Stimulated activated memory B cell treated with anti-CD40 and anti-IgM and Interleukin-4, amounts not matched to agents 10 μg/mL and 1 μg/mL and 100 μg/mL, for 72 hours (primary cell): ENCODE measurements around the gene AFG1L.
"Not testable (repeated sequence)": the region's sequence is repeated elsewhere in the genome, so short reads cannot be mapped to it uniquely, and the experiment has no call there.

Experiments
- ATAC-seq: fragments of 150-1000 bp; cut with Tn5 transposase; 2 replicates; pipeline ENCODE4 v1.10.0; 2021
- H3K27ac Mint-ChIP-seq: one replicate; pipeline ENCODE4 v1.8.0; 2022; ENCODE audit warnings: mild to moderate bottlenecking, mixed read lengths
- H3K27me3 Mint-ChIP-seq: one replicate; pipeline ENCODE4 v1.8.0; 2022; ENCODE audit warnings: mixed read lengths
- H3K36me3 Mint-ChIP-seq: one replicate; pipeline ENCODE4 v1.8.0; 2022; ENCODE audit warnings: mixed read lengths
- H3K4me1 Mint-ChIP-seq: one replicate; pipeline ENCODE4 v1.8.0; 2022; ENCODE audit warnings: mixed read lengths
- H3K4me3 Mint-ChIP-seq: one replicate; pipeline ENCODE4 v1.8.0; 2022; ENCODE audit warnings: mild to moderate bottlenecking, moderate library complexity, mixed read lengths
- H3K9me3 Mint-ChIP-seq: one replicate; pipeline ENCODE4 v1.8.0; 2022; ENCODE audit warnings: mixed read lengths

AFG1L gene

GRCh38 chr6:108359901-108360882 is 65.3 kb downstream of the AFG1L start:
- Mint-ChIP-seq H3K4me1 (peaks cover 12% of the 10 kb centered on the region), H3K27ac (peak overlapping the region; percentile 51), H3K36me3 (peaks cover 12% of the 10 kb centered on the region), H3K4me3 (no peak overlapping the region), H3K9me3 (no peaks in the 10 kb centered on the region), H3K27me3 (no peaks in the 10 kb centered on the region)
- no peak for ATAC-seq

GRCh38 chr6:108360919-108361311 is 66.1 kb downstream of the AFG1L start:
- H3K36me3 Mint-ChIP-seq, result peaks cover 12% of the 10 kb centered on the region
- ATAC-seq, result no peak
- H3K4me1 Mint-ChIP-seq, result peaks cover 12% of the 10 kb centered on the region
- H3K27me3 Mint-ChIP-seq, result no peaks in the 10 kb centered on the region
- H3K27ac Mint-ChIP-seq, result peak overlapping the region; percentile 51
- no peak overlapping the region for H3K4me3 Mint-ChIP-seq
- no peaks in the 10 kb centered on the region for H3K9me3 Mint-ChIP-seq

DNA sequence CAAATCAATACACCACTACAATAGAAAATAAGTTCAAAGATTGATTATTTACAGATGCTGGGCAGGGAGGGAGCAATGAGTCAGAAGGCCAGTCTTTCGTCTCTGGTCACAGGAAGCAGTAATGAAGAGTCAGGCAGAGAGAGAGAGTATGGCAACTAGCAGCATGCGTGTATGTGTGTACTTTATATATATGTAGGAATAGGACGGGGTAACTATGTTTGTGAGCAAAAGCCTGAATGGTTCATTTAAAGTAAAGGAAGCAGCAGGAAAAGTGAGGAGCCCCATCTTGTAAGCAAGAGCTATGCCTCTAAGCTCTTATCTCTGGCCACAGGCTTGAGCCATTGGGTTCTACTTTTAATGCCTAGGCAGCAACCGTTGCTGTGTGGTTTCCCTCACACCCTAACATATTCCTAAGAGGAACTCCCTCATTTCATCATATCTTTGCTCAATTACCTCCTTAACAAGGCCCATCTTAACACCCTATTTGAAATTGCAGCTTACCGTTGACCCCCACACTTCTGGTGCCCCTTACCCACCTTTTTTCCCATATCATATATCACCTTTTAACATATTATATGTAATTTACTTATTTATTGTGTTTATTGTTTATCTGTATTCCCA is 66.6 kb downstream of the AFG1L start:
- H3K36me3 Mint-ChIP-seq, result peaks cover 12% of the 10 kb centered on the region
- ATAC-seq, result no peak
- H3K4me1 Mint-ChIP-seq, result peaks cover 12% of the 10 kb centered on the region
- H3K9me3 Mint-ChIP-seq, result no peaks in the 10 kb centered on the region
- H3K27me3 Mint-ChIP-seq, result no peaks in the 10 kb centered on the region
- no peak overlapping the region for H3K4me3 Mint-ChIP-seq
- H3K27ac Mint-ChIP-seq, result no peak overlapping the region

GRCh38 chr6:108362455-108362854 is 67.6 kb downstream of the AFG1L start:
- Mint-ChIP-seq H3K4me1 (peaks cover 12% of the 10 kb centered on the region), H3K9me3 (no peaks in the 10 kb centered on the region), H3K27me3 (no peaks in the 10 kb centered on the region), H3K4me3 (no peak overlapping the region), H3K36me3 (peaks cover 4% of the 10 kb centered on the region), H3K27ac (no peak overlapping the region)
- ATAC-seq, result no peak

DNA sequence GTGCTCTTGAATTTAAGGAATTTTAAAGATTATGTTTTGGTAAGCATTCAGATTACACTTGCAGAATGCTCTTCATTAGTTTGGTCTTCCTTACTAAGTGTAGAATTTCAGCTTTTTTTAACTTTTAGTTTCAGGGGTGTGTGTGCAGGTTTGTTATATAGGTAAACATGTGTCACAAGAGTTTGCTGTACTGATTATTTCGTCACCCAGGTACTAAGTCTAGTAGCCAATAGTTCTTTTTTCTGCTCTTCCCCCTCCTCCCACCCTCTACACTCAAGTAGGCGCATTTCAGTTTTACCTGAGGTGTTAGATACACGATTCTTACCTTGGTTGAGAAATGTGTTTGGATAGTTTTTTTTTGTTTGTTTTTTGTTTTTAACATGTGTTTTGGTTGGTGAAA is 68.3 kb downstream of the AFG1L start:
- H3K4me3 Mint-ChIP-seq, result no peak overlapping the region
- H3K9me3 Mint-ChIP-seq, result no peaks in the 10 kb centered on the region
- H3K36me3 Mint-ChIP-seq, result no peaks in the 10 kb centered on the region
- H3K27ac Mint-ChIP-seq, result no peak overlapping the region
- H3K27me3 Mint-ChIP-seq, result no peaks in the 10 kb centered on the region
- H3K4me1 Mint-ChIP-seq, result peaks cover 12% of the 10 kb centered on the region
- no peak for ATAC-seq

DNA sequence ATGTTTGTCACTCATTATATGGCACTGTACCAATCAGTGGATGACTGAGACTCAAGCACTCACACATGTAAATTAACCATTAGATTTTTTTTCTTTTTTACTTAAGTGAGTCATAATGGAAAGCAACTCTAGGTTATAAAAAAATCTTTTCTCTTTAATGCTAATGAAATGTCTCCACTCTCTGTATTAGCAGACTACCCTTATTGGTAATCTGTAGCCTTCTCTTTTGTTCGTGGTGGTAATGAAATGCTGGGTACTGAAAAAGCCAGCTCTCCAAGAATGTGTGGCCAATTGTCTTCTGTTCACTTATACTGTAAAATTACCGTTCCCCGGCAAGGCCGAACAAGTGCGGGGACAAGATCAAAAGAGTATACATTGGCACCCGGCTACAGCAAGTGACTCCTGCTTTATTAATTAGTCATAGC is 69.0 kb downstream of the AFG1L start:
- no peak for ATAC-seq
- no peaks in the 10 kb centered on the region for H3K36me3 Mint-ChIP-seq
- H3K27ac Mint-ChIP-seq, result no peak overlapping the region
- H3K27me3 Mint-ChIP-seq, result no peaks in the 10 kb centered on the region
- H3K4me1 Mint-ChIP-seq, result peaks cover 18% of the 10 kb centered on the region
- H3K4me3 Mint-ChIP-seq, result no peak overlapping the region
- H3K9me3 Mint-ChIP-seq, result no peaks in the 10 kb centered on the region

GRCh38 chr6:108364470-108364869 is 69.6 kb downstream of the AFG1L start:
- H3K9me3 Mint-ChIP-seq, result no peaks in the 10 kb centered on the region
- no peak overlapping the region for H3K27ac Mint-ChIP-seq
- peaks cover 18% of the 10 kb centered on the region for H3K4me1 Mint-ChIP-seq
- H3K27me3 Mint-ChIP-seq, result no peaks in the 10 kb centered on the region
- no peaks in the 10 kb centered on the region for H3K36me3 Mint-ChIP-seq
- no peak for ATAC-seq
- no peak overlapping the region for H3K4me3 Mint-ChIP-seq

DNA sequence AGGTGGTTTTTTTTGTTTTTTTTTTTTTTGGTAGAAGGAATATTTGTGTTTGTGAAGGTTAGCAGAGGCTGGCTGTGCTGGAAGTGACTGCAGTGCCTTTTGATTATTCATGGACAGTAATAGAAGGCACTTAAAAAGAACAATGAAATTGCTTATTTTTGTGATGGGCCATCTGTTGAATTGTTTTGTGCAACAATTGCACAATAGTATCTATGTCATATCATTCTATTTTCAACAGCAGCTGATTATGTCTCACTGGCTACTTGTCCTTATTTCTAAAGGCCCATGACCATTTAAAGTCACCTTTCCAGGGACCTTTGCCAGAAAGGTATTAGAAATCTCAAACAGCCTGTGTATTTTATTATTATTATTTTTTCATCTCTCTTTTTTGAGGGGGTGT is 70.6 kb downstream of the AFG1L start:
- H3K9me3 Mint-ChIP-seq, result no peaks in the 10 kb centered on the region
- no peak overlapping the region for H3K4me3 Mint-ChIP-seq
- ATAC-seq, result no peak

DNA sequence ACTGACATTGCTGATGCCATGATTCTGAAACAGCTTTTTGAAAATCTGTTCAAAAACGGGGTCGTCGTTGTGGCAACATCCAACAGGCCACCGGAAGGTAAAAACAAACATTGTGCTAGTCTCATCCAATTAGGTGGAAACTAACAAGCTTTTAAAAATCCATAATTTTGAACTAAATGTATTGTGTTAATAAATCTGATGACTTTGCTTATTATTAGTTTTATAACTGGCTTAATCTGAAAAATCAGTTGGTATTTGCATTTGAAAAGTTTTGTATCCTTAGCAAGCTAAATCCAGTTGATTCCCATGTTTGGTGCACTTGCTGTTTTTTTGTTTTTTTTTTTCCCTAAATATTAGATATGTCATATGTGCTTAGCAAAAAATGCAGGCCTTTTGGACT is 71.4 kb downstream of the AFG1L start:
- no peak overlapping the region for H3K27ac Mint-ChIP-seq
- H3K4me3 Mint-ChIP-seq, result no peak overlapping the region
- peaks cover 10% of the 10 kb centered on the region for H3K4me1 Mint-ChIP-seq
- no peaks in the 10 kb centered on the region for H3K9me3 Mint-ChIP-seq
- no peak for ATAC-seq
- no peaks in the 10 kb centered on the region for H3K36me3 Mint-ChIP-seq
- no peaks in the 10 kb centered on the region for H3K27me3 Mint-ChIP-seq

More for the DNA sequence above, 70.6 kb downstream of the AFG1L start:
- Mint-ChIP-seq H3K4me1 (peaks cover 16% of the 10 kb centered on the region), H3K36me3 (no peaks in the 10 kb centered on the region), H3K27me3 (no peaks in the 10 kb centered on the region), H3K27ac (no peak overlapping the region)

- H3K4me1 Mint-ChIP-seq, result peaks cover 10% of the 10 kb centered on the region
- H3K4me3 Mint-ChIP-seq, result no peak overlapping the region
- peaks cover 8% of the 10 kb centered on the region for H3K36me3 Mint-ChIP-seq
- ATAC-seq, result peak; percentile 61
- no peaks in the 10 kb centered on the region for H3K27me3 Mint-ChIP-seq
- H3K27ac Mint-ChIP-seq, result no peak overlapping the region
- H3K9me3 Mint-ChIP-seq, result no peaks in the 10 kb centered on the region
These were observed 73.7 kb downstream of the AFG1L start for GRCh38 chr6:108368431-108369030.

GRCh38 chr6:108380876-108381275 is 86.0 kb downstream of the AFG1L start:
- no peak for ATAC-seq
- peaks cover 34% of the 10 kb centered on the region for H3K36me3 Mint-ChIP-seq

DNA sequence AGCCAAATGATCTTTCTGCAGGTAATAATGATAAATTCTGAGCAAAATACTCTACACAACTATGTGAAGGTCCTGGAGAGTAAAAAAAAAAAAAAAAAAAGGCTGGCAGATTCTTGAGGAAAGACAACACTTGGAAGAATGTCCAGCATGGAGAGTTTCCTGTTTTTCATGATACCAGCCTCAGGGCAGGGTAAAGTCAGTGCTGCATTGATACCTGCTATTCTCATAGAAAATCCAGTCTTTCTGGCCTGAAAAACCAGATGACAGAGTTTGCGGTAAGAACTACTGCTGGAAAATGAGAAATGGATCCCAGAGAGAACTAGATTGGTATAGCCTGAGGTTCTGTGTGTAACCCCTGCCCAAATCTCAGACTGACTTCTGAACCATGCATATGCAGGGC is 89.1 kb downstream of the AFG1L start:
- H3K4me3 Mint-ChIP-seq, result no peak overlapping the region
- H3K9me3 Mint-ChIP-seq, result no peaks in the 10 kb centered on the region
- ATAC-seq, result no peak
- H3K27ac Mint-ChIP-seq, result no peak overlapping the region
- H3K36me3 Mint-ChIP-seq, result peaks cover 7% of the 10 kb centered on the region
- H3K4me1 Mint-ChIP-seq, result no peaks in the 10 kb centered on the region
- H3K27me3 Mint-ChIP-seq, result no peaks in the 10 kb centered on the region

More at GRCh38 chr6:108380876-108381275, 86.0 kb downstream of the AFG1L start:
- H3K4me1 Mint-ChIP-seq, result no peaks in the 10 kb centered on the region
- H3K9me3 Mint-ChIP-seq, result no peaks in the 10 kb centered on the region
- no peaks in the 10 kb centered on the region for H3K27me3 Mint-ChIP-seq
- no peak overlapping the region for H3K27ac Mint-ChIP-seq
- H3K4me3 Mint-ChIP-seq, result no peak overlapping the region

GRCh38 chr6:108389190-108389589 is 94.3 kb downstream of the AFG1L start:
- H3K36me3 Mint-ChIP-seq, result peaks cover 18% of the 10 kb centered on the region
- not testable (repeated sequence) for ATAC-seq

DNA sequence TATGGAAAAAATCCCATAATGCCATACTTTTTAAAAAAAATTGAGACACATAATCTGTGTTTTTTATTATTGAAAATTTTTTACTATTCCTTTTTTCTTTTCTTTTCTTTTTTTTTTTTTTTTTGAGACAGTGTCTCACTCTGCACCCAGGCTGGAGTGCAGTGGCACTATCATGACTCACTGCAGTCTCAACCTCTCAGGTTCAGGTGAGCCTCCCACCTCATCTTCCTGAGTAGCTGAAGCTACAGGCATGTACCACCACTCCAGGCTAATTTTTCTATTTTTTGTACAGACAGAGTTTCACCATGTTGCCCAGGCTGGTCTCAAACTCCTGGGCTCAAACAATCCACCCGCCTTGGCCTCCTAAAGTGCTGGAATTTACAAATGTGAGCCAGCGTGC is 100.4 kb downstream of the AFG1L start:
- H3K27me3 Mint-ChIP-seq, result no peaks in the 10 kb centered on the region
- no peak overlapping the region for H3K4me3 Mint-ChIP-seq
- peaks cover 11% of the 10 kb centered on the region for H3K36me3 Mint-ChIP-seq
- no peaks in the 10 kb centered on the region for H3K4me1 Mint-ChIP-seq
- H3K27ac Mint-ChIP-seq, result no peak overlapping the region
- H3K9me3 Mint-ChIP-seq, result no peaks in the 10 kb centered on the region
- no peak for ATAC-seq

More at GRCh38 chr6:108389190-108389589, 94.3 kb downstream of the AFG1L start:
- H3K4me3 Mint-ChIP-seq, H3K27ac Mint-ChIP-seq, H3K27me3 Mint-ChIP-seq, H3K9me3 Mint-ChIP-seq, H3K4me1 Mint-ChIP-seq: not testable (repeated sequence)

DNA sequence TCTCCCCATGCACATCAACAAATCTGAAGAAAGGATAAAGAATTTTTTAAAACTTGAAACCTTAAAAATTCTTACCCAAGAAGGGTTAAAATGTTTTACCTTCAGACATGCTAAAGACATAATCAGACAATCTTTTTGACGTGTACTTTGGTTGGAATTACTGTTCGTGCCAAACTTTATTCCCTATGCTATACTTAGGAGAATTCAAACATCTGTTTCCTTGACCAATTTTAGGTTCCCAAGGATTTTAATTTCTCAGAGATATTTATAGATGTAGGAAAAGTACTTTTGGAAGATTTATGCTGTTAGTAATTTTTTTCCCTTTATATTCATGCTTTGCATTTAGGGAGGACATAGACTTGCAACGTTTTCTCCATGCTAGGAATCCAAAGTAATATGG is 108.4 kb downstream of the AFG1L start:
- Mint-ChIP-seq H3K27me3 (no peaks in the 10 kb centered on the region), H3K4me1 (no peaks in the 10 kb centered on the region), H3K4me3 (no peak overlapping the region), H3K36me3 (peaks cover 27% of the 10 kb centered on the region), H3K27ac (no peak overlapping the region), H3K9me3 (no peaks in the 10 kb centered on the region)
- ATAC-seq, result no peak
